ENCODE data around the gene RYR2.

DNA sequence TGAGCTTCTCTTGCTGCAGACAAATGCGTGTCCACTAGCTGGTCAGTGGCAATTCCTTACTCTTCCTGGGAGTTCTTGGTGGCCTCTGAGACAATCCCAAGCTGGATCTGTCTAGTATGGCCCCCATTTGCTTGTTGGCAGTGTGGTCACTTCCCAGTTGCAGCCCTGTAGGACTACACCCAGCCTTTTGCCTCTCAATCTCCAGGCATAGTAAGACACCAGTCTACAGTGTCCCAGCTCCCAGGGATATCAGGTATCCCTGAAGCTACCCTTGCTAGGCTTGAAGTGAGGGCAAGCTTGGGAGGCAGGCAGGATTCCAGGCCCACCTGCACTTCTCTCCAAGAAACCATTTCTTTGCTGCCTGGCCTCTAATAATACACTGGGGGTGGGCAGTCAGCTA is 316.6 kb downstream of the RYR2 start:
- TF ChIP-seq, protein P1, sequence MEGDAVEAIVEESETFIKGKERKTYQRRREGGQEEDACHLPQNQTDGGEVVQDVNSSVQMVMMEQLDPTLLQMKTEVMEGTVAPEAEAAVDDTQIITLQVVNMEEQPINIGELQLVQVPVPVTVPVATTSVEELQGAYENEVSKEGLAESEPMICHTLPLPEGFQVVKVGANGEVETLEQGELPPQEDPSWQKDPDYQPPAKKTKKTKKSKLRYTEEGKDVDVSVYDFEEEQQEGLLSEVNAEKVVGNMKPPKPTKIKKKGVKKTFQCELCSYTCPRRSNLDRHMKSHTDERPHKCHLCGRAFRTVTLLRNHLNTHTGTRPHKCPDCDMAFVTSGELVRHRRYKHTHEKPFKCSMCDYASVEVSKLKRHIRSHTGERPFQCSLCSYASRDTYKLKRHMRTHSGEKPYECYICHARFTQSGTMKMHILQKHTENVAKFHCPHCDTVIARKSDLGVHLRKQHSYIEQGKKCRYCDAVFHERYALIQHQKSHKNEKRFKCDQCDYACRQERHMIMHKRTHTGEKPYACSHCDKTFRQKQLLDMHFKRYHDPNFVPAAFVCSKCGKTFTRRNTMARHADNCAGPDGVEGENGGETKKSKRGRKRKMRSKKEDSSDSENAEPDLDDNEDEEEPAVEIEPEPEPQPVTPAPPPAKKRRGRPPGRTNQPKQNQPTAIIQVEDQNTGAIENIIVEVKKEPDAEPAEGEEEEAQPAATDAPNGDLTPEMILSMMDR (IDR thresholded peaks at IDR 0.05) = no peak
- no peak for TF ChIP-seq EZH2 (IDR thresholded peaks at IDR 0.05; ENCODE audit: borderline replicate concordance, insufficient read depth, low read depth, low read length, poor library complexity, severe bottlenecking)
